Central memory CD8-positive, alpha-beta T cell (primary cell): ENCODE measurements around the gene GMPR2.
"Not testable (repeated sequence)": the region's sequence is repeated elsewhere in the genome, so short reads cannot be mapped to it uniquely, and the experiment has no call there.

ENCODE experiments used
- ATAC-seq: fragments of 150-1000 bp; cut with Tn5 transposase; replicated peaks from 2 replicates; pipeline ENCODE4 v1.10.0; 2022; ENCODE audit warnings: mild to moderate bottlenecking, moderate FRiP score, moderate number of reproducible peaks; ENCODE audit not compliant: poor library complexity, severe bottlenecking; ENCODE audit errors: extremely low read depth
- DNase-seq, 2 donors: peaks; one replicate each; pipeline ENCODE4 v3.0.0; 2021; ENCODE audit warnings: low spot score in 2 of 2
- H3K27ac Mint-ChIP-seq: one replicate; pipeline ENCODE4 v1.8.0; 2022; ENCODE audit warnings: low read depth, mild to moderate bottlenecking, moderate library complexity, mixed read lengths
- H3K27me3 Mint-ChIP-seq: one replicate; pipeline ENCODE4 v1.8.0; 2022; ENCODE audit warnings: mixed read lengths
- H3K36me3 Mint-ChIP-seq: one replicate; pipeline ENCODE4 v1.8.0; 2022; ENCODE audit warnings: mild to moderate bottlenecking, moderate library complexity, mixed read lengths; ENCODE audit not compliant: insufficient read depth
- H3K4me1 Mint-ChIP-seq: one replicate; pipeline ENCODE4 v1.8.0; 2022; ENCODE audit warnings: mixed read lengths
- H3K4me3 Mint-ChIP-seq: one replicate; pipeline ENCODE4 v1.8.0; 2022; ENCODE audit warnings: mild to moderate bottlenecking, moderate library complexity, mixed read lengths
- H3K9me3 Mint-ChIP-seq: one replicate; pipeline ENCODE4 v1.8.0; 2022; ENCODE audit warnings: mixed read lengths

Gene GMPR2

GRCh38 chr14:24206260-24207103 lies 26.2 kb upstream of the GMPR2 start:
- Mint-ChIP-seq H3K36me3 (peaks cover 33% of the 10 kb centered on the region), H3K27me3 (no peaks in the 10 kb centered on the region), H3K27ac (peak overlapping the region; percentile 99), H3K4me3 (peak overlapping the region; percentile 48), H3K9me3 (no peaks in the 10 kb centered on the region), H3K4me1 (peaks cover 42% of the 10 kb centered on the region)
- DNase-seq (no peak), ATAC-seq (no peak)

DNA sequence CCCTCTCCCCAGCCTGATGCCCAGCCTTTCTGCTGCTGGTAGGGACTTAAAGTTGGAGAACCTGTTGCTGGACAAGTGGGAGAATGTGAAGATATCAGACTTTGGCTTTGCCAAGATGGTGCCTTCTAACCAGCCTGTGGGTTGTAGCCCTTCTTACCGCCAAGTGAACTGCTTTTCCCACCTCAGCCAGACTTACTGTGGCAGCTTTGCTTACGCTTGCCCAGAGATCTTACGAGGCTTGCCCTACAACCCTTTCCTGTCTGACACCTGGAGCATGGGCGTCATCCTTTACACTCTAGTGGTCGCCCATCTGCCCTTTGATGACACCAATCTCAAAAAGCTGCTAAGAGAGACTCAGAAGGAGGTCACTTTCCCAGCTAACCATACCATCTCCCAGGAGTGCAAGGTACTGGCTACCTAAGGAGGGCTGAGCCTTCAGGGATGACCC lies 25.6 kb upstream of the GMPR2 start:
- H3K4me1 Mint-ChIP-seq: peaks cover 47% of the 10 kb centered on the region
- H3K27me3 Mint-ChIP-seq: no peaks in the 10 kb centered on the region
- H3K9me3 Mint-ChIP-seq: no peaks in the 10 kb centered on the region
- H3K27ac Mint-ChIP-seq: peak overlapping the region; percentile 99
- H3K36me3 Mint-ChIP-seq: peaks cover 33% of the 10 kb centered on the region
- peak overlapping the region; percentile 48 for H3K4me3 Mint-ChIP-seq
- DNase-seq: peak in 1 of 2 donors; percentile 32
- ATAC-seq: peak; percentile 86

GRCh38 chr14:24207625-24208024 lies 25.1 kb upstream of the GMPR2 start:
- ATAC-seq (no peak), DNase-seq (no peak)
- H3K4me3 Mint-ChIP-seq: peak overlapping the region; percentile 48
- no peaks in the 10 kb centered on the region for H3K27me3 Mint-ChIP-seq
- peaks cover 52% of the 10 kb centered on the region for H3K4me1 Mint-ChIP-seq
- peak overlapping the region; percentile 99 for H3K27ac Mint-ChIP-seq
- H3K36me3 Mint-ChIP-seq: peaks cover 34% of the 10 kb centered on the region
- H3K9me3 Mint-ChIP-seq: no peaks in the 10 kb centered on the region

GRCh38 chr14:24211311-24211710 lies 21.4 kb upstream of the GMPR2 start:
- Mint-ChIP-seq H3K4me3 (peak overlapping the region; percentile 36), H3K4me1 (peaks cover 64% of the 10 kb centered on the region), H3K36me3 (peaks cover 54% of the 10 kb centered on the region), H3K27me3 (no peaks in the 10 kb centered on the region), H3K27ac (peak overlapping the region; percentile 96), H3K9me3 (no peaks in the 10 kb centered on the region)
- DNase-seq (no peak), ATAC-seq (no peak)

- H3K9me3 Mint-ChIP-seq: no peaks in the 10 kb centered on the region
- H3K27ac Mint-ChIP-seq: peak within 1 kb of the TSS; percentile 96
- H3K36me3 Mint-ChIP-seq: peaks cover 46% of the 10 kb centered on the region
- DNase-seq: peak; percentile 88 to 96
- H3K4me1 Mint-ChIP-seq: peaks cover 58% of the 10 kb centered on the region
- ATAC-seq: peak; percentile 75
- no peaks in the 10 kb centered on the region for H3K27me3 Mint-ChIP-seq
- H3K4me3 Mint-ChIP-seq: peak within 1 kb of the TSS; percentile 88
These were observed 19.5 kb upstream of the GMPR2 start, which contains the start of gene CHMP4A for GRCh38 chr14:24212924-24213865. TSS of gene CHMP4A (minus strand) at chr14:24213488. CDS start at chr14:24213439, 49 bp downstream.

DNA sequence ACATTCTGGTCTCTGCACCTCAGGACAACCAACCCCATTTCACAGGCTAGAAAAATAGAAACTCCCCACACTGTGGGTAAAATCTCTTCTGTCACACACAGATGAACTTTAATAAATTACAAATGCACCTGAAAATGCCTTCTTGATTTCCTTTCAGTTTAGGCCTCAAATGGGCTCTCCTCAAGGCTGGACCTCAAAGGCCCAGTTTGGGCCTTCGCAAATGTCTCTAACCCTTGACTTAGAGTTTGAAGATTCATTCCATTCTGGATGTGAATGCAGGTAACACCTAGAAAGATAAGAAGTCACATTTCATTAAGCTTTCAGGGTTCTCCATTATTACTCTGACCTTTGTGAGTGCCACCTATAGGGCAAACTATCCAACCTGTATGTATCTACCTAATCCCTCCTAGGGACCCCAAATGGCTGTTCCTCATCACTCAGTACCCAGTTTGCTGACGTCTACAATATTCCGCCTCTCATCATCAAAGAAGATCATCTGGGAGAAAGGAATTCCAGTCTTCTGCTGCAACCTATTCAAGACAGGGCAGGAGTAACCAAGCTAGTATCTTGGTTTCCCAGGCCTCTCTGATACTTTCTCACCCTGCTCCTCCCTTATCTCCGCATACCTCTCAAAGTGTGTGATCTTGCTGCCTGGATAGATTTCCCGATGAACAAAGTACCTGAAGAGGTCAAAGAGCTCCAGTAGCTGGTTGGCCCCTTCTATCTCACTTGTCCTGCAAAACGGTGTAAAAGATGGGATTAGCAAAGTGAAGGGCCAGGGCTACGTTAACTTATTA lies 18.7 kb upstream of the GMPR2 start:
- Mint-ChIP-seq H3K27ac (peak overlapping the region; percentile 96), H3K27me3 (no peaks in the 10 kb centered on the region), H3K9me3 (no peaks in the 10 kb centered on the region), H3K36me3 (peaks cover 44% of the 10 kb centered on the region), H3K4me1 (peaks cover 59% of the 10 kb centered on the region), H3K4me3 (peak overlapping the region; percentile 88)
- ATAC-seq: no peak
- DNase-seq: no peak

- DNase-seq (peak; percentile 72 to 84), ATAC-seq (peak; percentile 70)
- Mint-ChIP-seq H3K4me3 (peak within 1 kb of the TSS; percentile 88), H3K36me3 (peaks cover 40% of the 10 kb centered on the region), H3K9me3 (no peaks in the 10 kb centered on the region), H3K27ac (peak within 1 kb of the TSS; percentile 96), H3K27me3 (no peaks in the 10 kb centered on the region), H3K4me1 (peaks cover 58% of the 10 kb centered on the region)
These were observed 17.0 kb upstream of the GMPR2 start, which contains the start of gene MDP1 for GRCh38 chr14:24215495-24216344. TSS of gene MDP1 (minus strand) at chr14:24216066. CDS start at chr14:24215955, 111 bp downstream.

DNA sequence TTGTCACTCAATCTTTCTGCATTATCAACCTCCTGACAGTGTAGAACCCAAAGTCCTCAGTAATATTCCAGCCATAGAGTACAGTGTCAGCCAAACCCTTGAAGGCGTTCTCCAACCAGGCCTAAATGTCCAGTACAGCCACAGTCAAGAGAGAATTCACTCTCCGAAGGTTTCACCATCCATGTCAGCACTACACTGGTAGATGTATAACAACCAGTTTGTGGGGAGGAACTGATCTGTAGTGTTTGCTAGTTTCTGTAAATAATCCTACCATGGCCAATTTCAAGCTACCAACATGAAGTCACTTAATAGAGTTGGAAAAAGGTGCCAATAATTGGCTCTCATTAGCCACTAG lies 16.4 kb upstream of the GMPR2 start:
- peaks cover 40% of the 10 kb centered on the region for H3K36me3 Mint-ChIP-seq
- H3K4me3 Mint-ChIP-seq: peak overlapping the region; percentile 88
- H3K9me3 Mint-ChIP-seq: no peaks in the 10 kb centered on the region
- H3K27me3 Mint-ChIP-seq: no peaks in the 10 kb centered on the region
- ATAC-seq: no peak
- peaks cover 55% of the 10 kb centered on the region for H3K4me1 Mint-ChIP-seq
- peak overlapping the region; percentile 96 for H3K27ac Mint-ChIP-seq
- no peak for DNase-seq

- peak overlapping the region; percentile 96 for H3K27ac Mint-ChIP-seq
- H3K4me1 Mint-ChIP-seq: peaks cover 50% of the 10 kb centered on the region
- not testable (repeated sequence) for ATAC-seq, H3K4me3 Mint-ChIP-seq, H3K27me3 Mint-ChIP-seq, DNase-seq, H3K9me3 Mint-ChIP-seq
- H3K36me3 Mint-ChIP-seq: peaks cover 36% of the 10 kb centered on the region
These were observed 15.9 kb upstream of the GMPR2 start for GRCh38 chr14:24216876-24217275.

DNA sequence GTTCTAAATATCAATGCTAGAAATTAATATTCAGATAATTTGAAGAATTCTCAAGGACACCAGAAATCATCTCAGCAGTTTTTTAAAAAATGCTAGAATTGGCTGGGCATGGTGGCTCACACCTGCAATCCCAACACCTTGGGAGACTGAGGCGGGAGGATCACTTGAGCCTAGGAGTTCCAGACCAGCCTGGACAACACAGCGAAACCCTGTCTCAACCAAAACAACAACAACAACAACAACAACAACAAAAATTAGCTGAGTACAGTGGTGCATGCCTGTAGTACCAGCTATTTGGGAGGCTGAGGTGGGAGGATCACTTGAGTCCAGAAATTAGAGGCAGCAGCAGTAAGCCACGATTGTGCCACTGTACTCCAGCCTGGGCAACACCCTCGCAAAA lies 13.6 kb upstream of the GMPR2 start:
- Mint-ChIP-seq H3K27ac (no peak overlapping the region), H3K4me3 (no peak overlapping the region), H3K4me1 (peaks cover 31% of the 10 kb centered on the region), H3K36me3 (peaks cover 19% of the 10 kb centered on the region), H3K27me3 (no peaks in the 10 kb centered on the region), H3K9me3 (no peaks in the 10 kb centered on the region)
- no peak for DNase-seq
- ATAC-seq: no peak

DNA sequence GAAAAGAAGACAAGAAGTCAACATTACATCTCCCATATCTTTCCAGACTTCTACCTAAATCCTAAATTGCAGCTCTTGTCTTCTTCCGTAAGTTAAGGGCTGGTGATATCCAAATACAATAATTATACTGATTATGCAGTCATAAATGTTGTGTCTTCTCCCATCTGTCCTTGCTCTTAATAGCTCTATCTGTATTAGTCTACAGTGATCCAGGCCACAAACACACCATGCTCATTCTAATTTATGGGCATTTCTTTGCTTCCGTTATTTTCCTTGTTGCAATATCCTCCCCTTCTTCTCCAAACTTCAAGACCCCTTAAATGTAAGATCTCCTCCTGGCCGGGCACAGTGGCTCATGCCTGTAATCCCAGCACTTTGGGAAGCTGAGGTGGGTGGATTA lies 13.2 kb upstream of the GMPR2 start:
- DNase-seq (no peak), ATAC-seq (no peak)
- no peaks in the 10 kb centered on the region for H3K27me3 Mint-ChIP-seq
- no peaks in the 10 kb centered on the region for H3K9me3 Mint-ChIP-seq
- H3K36me3 Mint-ChIP-seq: peaks cover 19% of the 10 kb centered on the region
- H3K4me3 Mint-ChIP-seq: no peak overlapping the region
- H3K27ac Mint-ChIP-seq: no peak overlapping the region
- H3K4me1 Mint-ChIP-seq: peaks cover 29% of the 10 kb centered on the region
